GM21825 (cell line): ENCODE results near the gene SEMA4B.

Experiments
- ATAC-seq: cut with Tn5 transposase; IDR thresholded peaks from one replicate; pipeline ENCODE4 v1.9.1; 2021; ENCODE audit warnings: mild to moderate bottlenecking, moderate library complexity; ENCODE audit not compliant: unreplicated experiment

The SEMA4B gene

DNA sequence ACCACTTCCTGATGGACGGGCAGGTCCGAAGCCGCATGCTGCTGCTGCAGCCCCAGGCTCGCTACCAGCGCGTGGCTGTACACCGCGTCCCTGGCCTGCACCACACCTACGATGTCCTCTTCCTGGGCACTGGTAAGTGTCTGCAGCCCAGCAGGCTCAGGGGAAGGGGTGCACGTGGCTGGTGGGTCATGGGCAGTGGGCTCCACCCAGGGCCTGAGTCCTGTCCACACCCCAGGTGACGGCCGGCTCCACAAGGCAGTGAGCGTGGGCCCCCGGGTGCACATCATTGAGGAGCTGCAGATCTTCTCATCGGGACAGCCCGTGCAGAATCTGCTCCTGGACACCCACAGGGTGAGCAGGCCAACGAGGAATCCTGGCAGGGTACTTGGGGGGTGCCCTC is 23.9 kb downstream of the SEMA4B start:
- no peak for ATAC-seq

- no peak for ATAC-seq
Observed at GRCh38 chr15:90225504-90226234, 24.5 kb downstream of the SEMA4B start.

DNA sequence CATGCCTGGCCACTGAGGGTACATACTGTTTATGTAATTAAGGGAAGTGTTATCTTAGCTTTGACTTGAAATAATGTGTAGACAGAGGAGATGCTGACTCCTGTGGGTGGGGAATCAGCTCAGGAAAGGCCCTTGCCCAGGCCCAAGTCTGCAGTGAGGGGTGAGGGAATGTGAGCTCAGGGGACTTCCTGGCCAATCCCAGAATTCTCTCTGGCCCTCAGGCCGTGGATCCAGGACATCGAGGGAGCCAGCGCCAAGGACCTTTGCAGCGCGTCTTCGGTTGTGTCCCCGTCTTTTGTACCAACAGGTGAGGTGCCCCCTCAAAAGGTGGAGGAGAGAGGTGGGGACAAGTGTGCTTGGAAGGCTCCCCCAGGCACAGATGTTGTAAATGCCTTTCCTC is 26.2 kb downstream of the SEMA4B start:
- no peak for ATAC-seq

DNA sequence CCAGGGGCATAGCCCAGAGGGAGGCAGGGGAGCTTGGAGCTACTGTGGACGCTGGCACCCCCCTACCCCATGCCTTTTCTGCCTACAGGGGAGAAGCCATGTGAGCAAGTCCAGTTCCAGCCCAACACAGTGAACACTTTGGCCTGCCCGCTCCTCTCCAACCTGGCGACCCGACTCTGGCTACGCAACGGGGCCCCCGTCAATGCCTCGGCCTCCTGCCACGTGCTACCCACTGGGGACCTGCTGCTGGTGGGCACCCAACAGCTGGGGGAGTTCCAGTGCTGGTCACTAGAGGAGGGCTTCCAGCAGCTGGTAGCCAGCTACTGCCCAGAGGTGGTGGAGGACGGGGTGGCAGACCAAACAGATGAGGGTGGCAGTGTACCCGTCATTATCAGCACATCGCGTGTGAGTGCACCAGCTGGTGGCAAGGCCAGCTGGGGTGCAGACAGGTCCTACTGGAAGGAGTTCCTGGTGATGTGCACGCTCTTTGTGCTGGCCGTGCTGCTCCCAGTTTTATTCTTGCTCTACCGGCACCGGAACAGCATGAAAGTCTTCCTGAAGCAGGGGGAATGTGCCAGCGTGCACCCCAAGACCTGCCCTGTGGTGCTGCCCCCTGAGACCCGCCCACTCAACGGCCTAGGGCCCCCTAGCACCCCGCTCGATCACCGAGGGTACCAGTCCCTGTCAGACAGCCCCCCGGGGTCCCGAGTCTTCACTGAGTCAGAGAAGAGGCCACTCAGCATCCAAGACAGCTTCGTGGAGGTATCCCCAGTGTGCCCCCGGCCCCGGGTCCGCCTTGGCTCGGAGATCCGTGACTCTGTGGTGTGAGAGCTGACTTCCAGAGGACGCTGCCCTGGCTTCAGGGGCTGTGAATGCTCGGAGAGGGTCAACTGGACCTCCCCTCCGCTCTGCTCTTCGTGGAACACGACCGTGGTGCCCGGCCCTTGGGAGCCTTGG is 27.0 kb downstream of the SEMA4B start:
- no peak for ATAC-seq

DNA sequence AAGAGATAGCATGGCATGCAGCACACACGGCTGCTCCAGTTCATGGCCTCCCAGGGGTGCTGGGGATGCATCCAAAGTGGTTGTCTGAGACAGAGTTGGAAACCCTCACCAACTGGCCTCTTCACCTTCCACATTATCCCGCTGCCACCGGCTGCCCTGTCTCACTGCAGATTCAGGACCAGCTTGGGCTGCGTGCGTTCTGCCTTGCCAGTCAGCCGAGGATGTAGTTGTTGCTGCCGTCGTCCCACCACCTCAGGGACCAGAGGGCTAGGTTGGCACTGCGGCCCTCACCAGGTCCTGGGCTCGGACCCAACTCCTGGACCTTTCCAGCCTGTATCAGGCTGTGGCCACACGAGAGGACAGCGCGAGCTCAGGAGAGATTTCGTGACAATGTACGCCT is 27.8 kb downstream of the SEMA4B start:
- no peak for ATAC-seq

- ATAC-seq, result no peak
Observed at GRCh38 chr15:90230071-90230494, 29.0 kb downstream of the SEMA4B start.

- no peak for ATAC-seq
Observed at GRCh38 chr15:90230610-90231009, 29.5 kb downstream of the SEMA4B start.

DNA sequence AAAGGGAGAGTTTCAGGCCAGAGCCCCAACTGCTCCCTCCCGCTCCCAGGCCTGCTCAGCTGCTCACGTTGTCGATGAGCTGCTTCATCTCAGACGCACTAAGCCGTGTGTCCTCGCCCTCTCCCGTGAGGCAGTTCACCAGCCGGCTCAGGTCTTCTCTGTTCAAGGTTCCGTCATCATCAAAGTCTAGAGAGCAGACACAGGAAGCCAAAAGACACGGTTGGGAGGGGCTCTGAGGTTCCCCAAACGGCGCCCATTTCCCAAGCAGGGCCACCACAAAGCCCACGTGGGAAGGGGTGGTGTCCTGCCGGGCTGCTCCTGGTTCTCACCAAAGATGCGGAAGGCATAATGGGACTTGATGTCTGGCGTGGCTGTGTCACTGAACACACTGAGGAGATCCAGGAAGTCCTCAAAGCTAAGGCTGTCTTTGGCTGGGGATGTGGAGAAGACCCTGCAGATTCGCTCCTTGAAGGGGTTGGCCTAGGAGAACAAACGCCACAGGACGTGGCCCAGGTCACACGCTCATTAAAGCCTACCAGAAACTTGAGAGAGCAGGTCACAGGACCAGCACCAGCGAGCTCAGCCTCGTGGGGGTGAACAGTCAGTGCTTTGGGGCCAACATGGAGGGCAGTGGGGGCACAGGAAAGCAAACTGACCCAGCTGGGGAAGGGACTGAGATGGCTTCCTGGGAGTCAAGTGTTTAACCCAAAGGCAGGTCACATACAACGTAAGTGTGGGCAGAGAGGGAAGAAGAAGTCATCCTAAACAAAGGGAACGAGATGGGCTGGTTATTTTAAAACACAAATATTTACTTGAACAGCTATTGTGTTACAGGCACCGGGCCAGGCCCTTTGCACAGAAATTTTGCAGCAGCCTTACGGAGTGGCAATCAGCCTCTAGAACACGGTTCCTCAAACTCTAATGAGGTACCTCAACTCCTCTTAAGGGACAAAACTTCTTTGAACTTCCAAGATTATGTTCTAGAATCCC is 30.2 kb downstream of the SEMA4B start:
- ATAC-seq, result no peak

- no peak for ATAC-seq
Observed at GRCh38 chr15:90232196-90232595, 31.1 kb downstream of the SEMA4B start.

DNA sequence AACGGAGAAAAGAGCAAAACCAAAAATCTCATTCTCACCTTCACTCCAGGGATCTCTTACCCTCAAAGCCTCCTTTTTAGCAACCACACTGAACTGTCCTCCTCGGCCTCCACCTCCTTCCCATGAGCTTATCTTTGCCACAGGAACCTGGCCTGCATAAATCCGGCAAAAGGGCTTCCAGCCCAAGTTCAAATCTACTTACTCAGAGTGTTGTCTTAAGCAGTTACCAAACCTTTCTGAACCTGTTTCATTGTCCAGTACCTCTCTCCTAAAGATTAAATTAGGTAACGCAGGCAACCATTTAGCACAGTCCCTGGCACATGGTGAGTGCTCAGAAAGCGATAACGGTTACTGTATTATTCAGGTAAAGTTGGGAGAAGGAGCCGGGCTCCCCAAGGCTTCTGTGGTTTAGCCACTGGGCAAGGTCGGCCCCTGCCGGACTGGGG is 31.8 kb downstream of the SEMA4B start:
- ATAC-seq, result no peak

DNA sequence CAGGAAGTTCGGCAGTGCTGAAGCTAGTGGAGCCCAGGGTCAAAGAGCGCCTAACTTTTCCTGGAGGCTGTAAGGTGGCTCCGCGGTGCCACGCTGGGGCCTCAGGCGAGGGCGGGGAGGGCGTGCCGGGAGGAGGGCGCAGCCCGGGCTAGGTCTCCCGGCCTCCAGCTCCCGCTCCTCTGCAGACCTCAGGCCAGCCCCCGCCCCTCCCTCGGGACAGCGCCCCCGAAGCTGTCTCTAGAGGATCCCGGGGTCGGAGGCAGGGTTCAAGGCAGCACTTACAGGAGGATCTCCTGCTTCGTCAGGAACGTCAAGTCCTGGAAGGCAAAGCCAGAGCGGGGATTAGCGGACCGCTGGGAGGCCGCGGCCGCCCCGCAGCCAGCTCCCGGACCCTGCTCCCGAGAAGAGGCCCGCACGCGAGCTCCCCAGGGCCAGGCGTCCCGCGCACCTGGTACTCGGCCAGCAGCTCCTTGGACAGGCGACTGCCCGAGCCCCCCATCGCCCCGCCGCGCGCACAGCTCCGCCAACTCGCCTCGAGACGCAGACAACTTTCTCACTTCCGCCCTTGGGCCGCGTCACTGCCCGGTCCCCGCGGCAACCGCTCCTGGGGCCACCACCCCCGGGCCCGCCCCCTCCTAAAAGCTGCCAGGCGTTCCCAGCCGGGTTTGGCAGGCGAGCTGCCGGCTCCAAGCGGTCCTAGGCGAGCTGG is 32.4 kb downstream of the SEMA4B start, which contains the start of gene CIB1:
TSS of gene CIB1 (minus strand) at position 555 of the 709 bp plus-strand sequence. CDS start at position 499, 56 bp downstream.
- ATAC-seq, result peak; percentile 86

DNA sequence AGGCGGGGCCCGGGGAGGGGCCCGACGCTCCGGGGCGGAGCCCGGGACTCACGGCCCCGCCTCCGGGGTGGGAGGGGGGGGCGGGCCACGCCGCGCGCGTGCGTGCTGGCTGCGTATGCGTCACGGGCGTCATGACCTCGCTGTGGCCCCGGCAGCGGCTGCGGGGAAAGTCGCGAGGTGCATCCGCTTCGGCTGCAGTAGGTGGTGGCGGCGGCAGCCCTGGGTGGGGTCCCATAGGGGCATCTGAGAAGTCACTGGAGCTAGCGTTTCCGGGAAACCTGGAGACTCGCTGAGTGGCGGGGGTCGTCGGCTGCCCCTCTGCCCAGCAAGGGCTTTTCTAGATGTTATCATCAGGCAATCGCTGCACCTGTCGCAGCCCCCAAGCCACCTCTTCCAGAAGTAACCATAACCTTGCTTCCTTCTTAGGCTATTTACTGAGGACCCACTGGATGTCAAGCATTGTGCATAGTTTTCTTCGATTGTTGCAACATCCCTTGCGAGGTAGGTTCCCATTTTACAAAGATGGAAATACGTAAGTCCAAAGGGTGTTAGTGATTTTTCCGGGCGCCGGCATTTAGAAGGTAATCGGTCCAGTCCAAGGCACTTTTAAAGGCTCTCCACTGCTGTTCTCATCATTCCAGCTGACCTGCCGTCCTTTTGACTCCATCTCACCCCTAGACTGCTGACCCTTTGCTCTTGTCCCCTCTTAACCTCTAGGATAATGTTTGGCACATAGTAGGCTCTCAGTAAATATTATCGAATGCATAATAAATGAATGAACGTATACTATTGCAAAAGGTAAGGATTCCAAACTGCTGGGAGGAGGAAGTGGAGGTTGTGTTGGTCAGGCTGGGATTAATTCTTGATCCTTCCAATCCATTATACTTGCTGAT is 33.2 kb downstream of the SEMA4B start, which contains the start of gene GDPGP1:
TSS of gene GDPGP1 (plus strand) at position 114 of the 893 bp plus-strand sequence. CDS start 6,700 bp downstream, outside the sequence.
- ATAC-seq, result no peak

DNA sequence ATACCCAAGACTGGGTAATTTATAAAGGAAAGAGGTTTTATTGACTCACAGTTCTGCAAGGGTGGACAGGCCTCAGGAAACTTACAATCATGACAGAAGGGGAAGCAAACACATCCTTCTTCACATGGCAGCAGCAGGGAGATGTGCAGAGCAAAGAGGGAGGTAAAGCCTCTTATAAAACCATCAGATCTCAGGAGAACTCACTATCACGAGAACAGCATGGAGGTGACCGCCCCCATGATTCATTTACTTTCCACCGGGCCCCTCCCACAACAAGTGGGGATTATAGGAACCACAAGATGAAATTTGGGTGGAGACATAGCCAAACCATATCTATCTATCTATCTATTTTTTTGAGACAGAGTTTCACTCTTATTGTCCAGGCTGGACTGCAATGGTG is 38.2 kb downstream of the SEMA4B start:
- ATAC-seq, result no peak

GRCh38 chr15:90240856-90241255 is 39.7 kb downstream of the SEMA4B start:
- ATAC-seq, result no peak

GRCh38 chr15:90241343-90242192 is 40.4 kb downstream of the SEMA4B start:
- ATAC-seq, result no peak

DNA sequence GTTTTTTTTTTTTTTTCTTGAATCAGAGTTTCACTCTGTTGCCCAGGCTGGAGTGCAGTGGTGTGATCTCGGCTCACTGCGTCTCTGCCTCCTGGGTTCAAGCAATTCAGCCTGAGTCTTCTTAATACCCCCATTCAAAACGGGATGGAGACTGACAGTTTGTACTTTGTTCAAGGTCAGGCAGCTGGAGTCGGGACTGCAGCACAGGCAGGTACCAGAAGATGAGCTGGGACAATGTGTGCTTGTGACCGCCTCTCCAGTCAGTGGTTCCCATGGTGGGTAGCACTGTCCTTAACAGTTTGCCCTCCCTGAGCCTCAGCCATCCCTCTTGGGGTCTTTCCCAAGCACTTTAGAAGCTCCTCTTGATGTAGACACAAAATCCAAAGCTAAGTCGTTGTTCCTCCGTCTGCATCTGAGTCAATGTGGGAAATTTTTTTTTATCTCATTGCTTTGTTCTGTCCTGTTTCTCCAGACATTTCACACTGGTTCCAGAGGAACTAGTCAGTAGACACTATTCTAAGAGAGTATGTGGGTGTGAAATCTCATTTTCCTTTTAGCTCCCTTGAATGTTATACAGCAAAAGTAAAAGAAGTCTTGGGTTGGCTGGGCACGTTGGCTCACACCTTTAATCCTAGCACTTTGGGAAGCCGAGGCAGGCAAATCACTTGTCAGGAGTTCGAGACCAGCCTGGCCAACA is 43.0 kb downstream of the SEMA4B start:
- no peak for ATAC-seq

DNA sequence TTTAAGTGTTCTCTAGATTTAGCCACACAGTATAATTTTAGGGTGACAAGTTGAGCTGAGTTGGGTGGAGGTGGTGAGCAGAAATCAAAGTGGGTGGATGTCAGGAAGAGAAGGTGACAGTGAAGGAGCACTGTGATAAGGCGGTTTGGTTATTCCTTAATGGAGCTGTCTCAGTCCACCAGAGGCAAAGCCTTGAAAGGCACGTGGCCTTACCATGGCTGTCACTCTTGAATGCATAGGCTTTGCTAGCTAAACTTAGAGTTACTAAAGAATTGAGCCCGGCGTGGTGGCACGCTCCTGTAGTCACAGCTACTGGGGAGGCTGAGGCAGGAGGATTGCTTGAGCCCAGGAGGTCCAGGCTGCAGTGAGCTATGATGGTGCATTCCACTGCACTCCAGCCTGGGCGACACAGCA is 47.7 kb downstream of the SEMA4B start:
- no peak for ATAC-seq
